Smooth muscle cell of the umbilical artery (primary cell): ENCODE data around the gene COMMD10. TPM values are rescaled to one million over a fixed set of nuclear protein-coding genes. Genes with fewer than 3 reads are reported as not detected.

Experiments
- total RNA-seq: library from RNA; depleted of rRNA; stranded (reverse); fragments of >200 nt; gene quantifications from 2 replicates; pipeline ENCODE4 v1.2.3, GENCODE V29; 2014

Gene COMMD10
- total RNA-seq = 31.8 and 34.4 TPM in 2 replicates

GRCh38 chr5:116084871-116085715, at the start of gene COMMD10:
COMMD10 (plus strand) TSS chr5:116085025.

Other genes with a start within 250 kb of the COMMD10 start
- 78.4 and 92.7 TPM in 2 replicates for gene ATG12, start 243.5 kb upstream of the COMMD10 start, total RNA-seq
- 89.2 and 113 TPM in 2 replicates for gene AP3S1, start 243.1 kb upstream of the COMMD10 start, total RNA-seq
- 0.51 and 0.59 TPM in 2 replicates for gene LVRN, start 122.5 kb upstream of the COMMD10 start, total RNA-seq
- gene ARL14EPL, start 52.6 kb upstream of the COMMD10 start, total RNA-seq = not detected in 2 replicates